ENCODE data around the gene KRTAP12-1.

DNA sequence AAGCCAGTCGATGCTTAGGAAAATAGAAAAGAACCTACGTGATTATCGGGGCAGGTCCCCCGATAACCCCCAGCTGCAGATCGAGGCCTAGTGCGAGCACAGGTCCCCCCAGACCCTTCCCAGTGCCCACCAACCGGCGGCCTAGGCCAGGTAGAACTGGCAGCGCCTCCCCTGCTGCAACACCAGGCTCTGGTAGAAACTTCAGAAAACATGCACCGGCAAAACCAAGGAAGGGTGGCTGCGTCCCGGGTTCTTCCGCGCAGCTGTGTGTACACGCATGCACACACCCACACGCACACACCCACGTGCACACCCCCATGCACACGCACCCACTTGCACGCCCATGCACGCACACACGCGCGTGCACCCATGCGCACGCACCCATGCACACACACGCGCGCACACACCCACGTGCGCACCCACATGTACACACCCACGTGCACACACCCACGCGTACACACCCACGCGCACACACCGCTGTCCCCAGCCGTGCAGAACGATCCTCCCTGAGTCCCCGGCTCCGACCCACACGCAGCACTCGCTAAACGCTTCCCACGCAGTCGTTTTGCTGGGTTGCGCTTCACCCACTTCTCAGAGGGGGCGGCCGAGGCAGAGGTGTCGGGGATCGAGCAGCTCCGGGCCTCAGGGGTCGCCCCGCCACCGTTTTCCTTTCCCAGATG, 24.2 kb upstream of the KRTAP12-1 start:
- TF ChIP-seq CTCF (IDR thresholded peaks at IDR 0.05), result no peak
- no peak for TF ChIP-seq POLR2AphosphoS5 (IDR thresholded peaks at IDR 0.05; ENCODE audit: low read depth, low read length)
- TF ChIP-seq SIN3A (IDR thresholded peaks at IDR 0.05; ENCODE audit: borderline replicate concordance, insufficient read depth, low read depth, low read length), result no peak
- no peak for TF ChIP-seq TCF7L2 (IDR thresholded peaks at IDR 0.05; ENCODE audit: low read depth, low read length)
- TF ChIP-seq, protein P1, sequence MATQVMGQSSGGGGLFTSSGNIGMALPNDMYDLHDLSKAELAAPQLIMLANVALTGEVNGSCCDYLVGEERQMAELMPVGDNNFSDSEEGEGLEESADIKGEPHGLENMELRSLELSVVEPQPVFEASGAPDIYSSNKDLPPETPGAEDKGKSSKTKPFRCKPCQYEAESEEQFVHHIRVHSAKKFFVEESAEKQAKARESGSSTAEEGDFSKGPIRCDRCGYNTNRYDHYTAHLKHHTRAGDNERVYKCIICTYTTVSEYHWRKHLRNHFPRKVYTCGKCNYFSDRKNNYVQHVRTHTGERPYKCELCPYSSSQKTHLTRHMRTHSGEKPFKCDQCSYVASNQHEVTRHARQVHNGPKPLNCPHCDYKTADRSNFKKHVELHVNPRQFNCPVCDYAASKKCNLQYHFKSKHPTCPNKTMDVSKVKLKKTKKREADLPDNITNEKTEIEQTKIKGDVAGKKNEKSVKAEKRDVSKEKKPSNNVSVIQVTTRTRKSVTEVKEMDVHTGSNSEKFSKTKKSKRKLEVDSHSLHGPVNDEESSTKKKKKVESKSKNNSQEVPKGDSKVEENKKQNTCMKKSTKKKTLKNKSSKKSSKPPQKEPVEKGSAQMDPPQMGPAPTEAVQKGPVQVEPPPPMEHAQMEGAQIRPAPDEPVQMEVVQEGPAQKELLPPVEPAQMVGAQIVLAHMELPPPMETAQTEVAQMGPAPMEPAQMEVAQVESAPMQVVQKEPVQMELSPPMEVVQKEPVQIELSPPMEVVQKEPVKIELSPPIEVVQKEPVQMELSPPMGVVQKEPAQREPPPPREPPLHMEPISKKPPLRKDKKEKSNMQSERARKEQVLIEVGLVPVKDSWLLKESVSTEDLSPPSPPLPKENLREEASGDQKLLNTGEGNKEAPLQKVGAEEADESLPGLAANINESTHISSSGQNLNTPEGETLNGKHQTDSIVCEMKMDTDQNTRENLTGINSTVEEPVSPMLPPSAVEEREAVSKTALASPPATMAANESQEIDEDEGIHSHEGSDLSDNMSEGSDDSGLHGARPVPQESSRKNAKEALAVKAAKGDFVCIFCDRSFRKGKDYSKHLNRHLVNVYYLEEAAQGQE (IDR thresholded peaks at IDR 0.05; ENCODE audit: insufficient read depth in 1 of 2, low read depth in 2 of 2, low read length in 1 of 2), result no peak
